ENCODE measurements around the gene HES4. TPM values are rescaled to one million over a fixed set of nuclear protein-coding genes. Genes with fewer than 3 reads are reported as not detected.
A peak's percentile ranks its signal among the peaks of the same experiment; 100 is the strongest.

Gene HES4
- total and polyA plus RNA-seq, 2 of the 13 experiments (the other 11 are each of a cell fraction or from before 2014, with no cell fraction given), result 8.8 to 10.6 TPM

DNA sequence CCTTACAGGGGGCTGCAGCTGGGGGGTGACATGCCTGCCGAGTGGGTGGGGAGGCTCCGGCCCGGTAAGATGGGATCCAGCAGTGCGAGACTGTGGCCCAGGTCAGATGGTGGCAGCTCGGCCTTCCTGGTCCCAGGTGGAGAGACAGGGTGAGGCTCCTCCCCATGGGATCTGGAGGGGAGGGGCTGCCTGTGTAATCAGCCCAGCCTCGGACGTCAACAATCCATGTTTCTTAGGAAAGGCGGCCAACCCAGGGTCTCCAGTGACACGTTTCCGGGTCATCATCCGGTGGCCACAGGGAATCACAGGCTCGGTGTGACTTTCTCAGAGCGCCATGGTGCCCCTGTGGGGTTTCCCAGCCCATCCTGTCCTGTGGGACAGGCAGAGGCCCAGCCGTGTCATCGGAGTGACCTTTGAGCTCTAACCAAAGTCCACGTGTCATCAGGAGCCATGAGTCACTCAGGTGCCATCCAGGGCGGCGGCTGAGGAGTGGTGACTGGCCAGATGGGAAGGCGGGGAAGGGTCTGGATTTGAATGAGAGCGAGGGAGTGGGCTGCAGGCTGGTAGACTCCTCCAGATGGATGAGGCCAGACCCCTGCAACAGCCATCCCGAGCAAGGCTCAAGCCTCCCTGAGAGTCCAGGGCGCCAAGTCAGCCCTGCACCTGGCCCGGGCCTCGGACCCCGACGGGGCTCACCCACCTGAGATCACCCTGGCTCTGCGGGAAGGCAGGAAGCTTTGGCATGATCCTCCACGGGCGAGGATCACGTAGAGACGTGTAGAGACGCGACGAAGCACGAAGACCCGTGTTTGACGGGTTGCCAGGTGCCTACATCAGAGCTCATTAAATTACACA, 6.6 kb upstream of the HES4 start (continued):
- TF ChIP-seq EP300 (IDR thresholded peaks at IDR 0.05; ENCODE audit: low read depth in 2 of 2, low read length in 2 of 2), result peak; percentile 85
- TF ChIP-seq EP300 (CRISPR knock-in tag; IDR thresholded peaks at IDR 0.05; ENCODE audit: borderline replicate concordance), result peak; percentile 70
- TF ChIP-seq ZMAT3 (CRISPR knock-in tag; conservative IDR thresholded peaks at IDR 0.05), result peak; percentile 81; the same call in 1 of the 2 replicates
- TF ChIP-seq ISX (CRISPR knock-in tag; conservative IDR thresholded peaks at IDR 0.05), result no peak
- TF ChIP-seq ZSCAN9 (CRISPR knock-in tag; IDR thresholded peaks at IDR 0.05; ENCODE audit: borderline replicate concordance), result no peak
- TF ChIP-seq NPAS2 (CRISPR knock-in tag; IDR thresholded peaks at IDR 0.05; ENCODE audit: borderline replicate concordance), result no peak
- TF ChIP-seq, protein P1, sequence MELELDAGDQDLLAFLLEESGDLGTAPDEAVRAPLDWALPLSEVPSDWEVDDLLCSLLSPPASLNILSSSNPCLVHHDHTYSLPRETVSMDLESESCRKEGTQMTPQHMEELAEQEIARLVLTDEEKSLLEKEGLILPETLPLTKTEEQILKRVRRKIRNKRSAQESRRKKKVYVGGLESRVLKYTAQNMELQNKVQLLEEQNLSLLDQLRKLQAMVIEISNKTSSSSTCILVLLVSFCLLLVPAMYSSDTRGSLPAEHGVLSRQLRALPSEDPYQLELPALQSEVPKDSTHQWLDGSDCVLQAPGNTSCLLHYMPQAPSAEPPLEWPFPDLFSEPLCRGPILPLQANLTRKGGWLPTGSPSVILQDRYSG (CRISPR knock-in tag; IDR thresholded peaks at IDR 0.05), result no peak
- TF ChIP-seq ZNF562 (CRISPR knock-in tag; IDR thresholded peaks at IDR 0.05; ENCODE audit: borderline replicate concordance), result no peak
- TF ChIP-seq ZNF30 (CRISPR knock-in tag; IDR thresholded peaks at IDR 0.05), result no peak
- no peak for TF ChIP-seq ZNF468 (CRISPR knock-in tag; IDR thresholded peaks at IDR 0.05)
- TF ChIP-seq ZNF282 (IDR thresholded peaks at IDR 0.05; ENCODE audit: partially characterized antibody), result no peak
- no peak; the same call in 1 of the 2 replicates for TF ChIP-seq ZNF747 (CRISPR knock-in tag; IDR thresholded peaks at IDR 0.05; ENCODE audit: borderline replicate concordance)
- peak; percentile 88 for TF ChIP-seq ZNF556 (CRISPR knock-in tag; IDR thresholded peaks at IDR 0.05; ENCODE audit: borderline replicate concordance)
- TF ChIP-seq NFYB (CRISPR knock-in tag; IDR thresholded peaks at IDR 0.05), result no peak
- TF ChIP-seq REL (CRISPR knock-in tag; conservative IDR thresholded peaks at IDR 0.05), result peak; percentile 61; the same call in 1 of the 2 replicates
- peak; percentile 92; the same call in 1 of the 2 replicates for TF ChIP-seq ZNF788 (CRISPR knock-in tag; IDR thresholded peaks at IDR 0.05; ENCODE audit: borderline replicate concordance)
- peak; percentile 55; the same call in 1 of the 2 replicates for TF ChIP-seq MXD4 (CRISPR knock-in tag; IDR thresholded peaks at IDR 0.05)
- TF ChIP-seq SALL2 (CRISPR knock-in tag; IDR thresholded peaks at IDR 0.05), result peak; percentile 91
- TF ChIP-seq ZNF589 (CRISPR knock-in tag; conservative IDR thresholded peaks at IDR 0.05), result no peak; the same call in 1 of the 2 replicates
- peak; percentile 99 for TF ChIP-seq ZXDC (CRISPR knock-in tag; IDR thresholded peaks at IDR 0.05)
- no peak for TF ChIP-seq NFIB (CRISPR knock-in tag; IDR thresholded peaks at IDR 0.05; ENCODE audit: borderline replicate concordance)
- TF ChIP-seq SRY (CRISPR knock-in tag; IDR thresholded peaks at IDR 0.05), result peak; percentile 95
- no peak for TF ChIP-seq SCMH1 (CRISPR knock-in tag; IDR thresholded peaks at IDR 0.05; ENCODE audit: borderline replicate concordance)
- no peak for TF ChIP-seq ZNF10 (CRISPR knock-in tag; IDR thresholded peaks at IDR 0.05; ENCODE audit: borderline replicate concordance, low read depth)
- TF ChIP-seq ZNF614 (CRISPR knock-in tag; IDR thresholded peaks at IDR 0.05; ENCODE audit: borderline replicate concordance), result peak; percentile 94
- peak; percentile 99 for TF ChIP-seq JUN (CRISPR knock-in tag; IDR thresholded peaks at IDR 0.05)
- peak; percentile 95 for TF ChIP-seq CREB1 (IDR thresholded peaks at IDR 0.05)
- TF ChIP-seq CREB1 (CRISPR knock-in tag; IDR thresholded peaks at IDR 0.05), result peak; percentile 96
- TF ChIP-seq THYN1 (CRISPR knock-in tag; IDR thresholded peaks at IDR 0.05; ENCODE audit: borderline replicate concordance, low read depth), result no peak

All from HepG2 (cell line).